Measurements from ENCODE around the gene GPC6. TPM values are rescaled to one million over a fixed set of nuclear protein-coding genes. Genes with fewer than 3 reads are reported as not detected.

The GPC6 gene
- total RNA-seq, 1 donor, result 77.8 TPM

DNA sequence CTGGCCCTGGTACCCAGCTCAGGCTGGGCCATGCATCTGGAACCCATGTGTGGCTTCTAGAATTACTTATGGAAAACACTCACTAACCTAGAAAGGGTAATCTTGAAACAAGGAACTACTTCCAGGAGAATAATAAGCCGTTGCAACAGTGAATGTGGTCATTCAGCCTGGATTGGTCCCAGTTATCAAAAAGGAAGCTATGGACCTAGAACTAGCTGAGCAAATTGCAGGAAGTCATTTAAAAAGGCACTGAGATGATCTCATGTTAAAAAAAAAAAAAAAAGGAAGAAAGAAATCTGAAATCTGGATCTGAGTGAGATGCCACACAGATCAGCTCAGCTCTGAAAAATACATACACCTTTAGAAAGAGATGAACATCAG is 1193.3 kb downstream of the GPC6 start:
- no peaks in the 10 kb centered on the region for H4K20me1 ChIP-seq (ENCODE audit: insufficient read depth, low read length)
- peaks cover 2% of the 10 kb centered on the region for H3K9me3 ChIP-seq (ENCODE audit: low read depth, low read length)
- peaks cover 11% of the 10 kb centered on the region for H3K4me1 ChIP-seq (ENCODE audit: insufficient read depth, low read length)
- no peak for TF ChIP-seq CTCF (IDR thresholded peaks at IDR 0.05; ENCODE audit: extremely low read depth, low read depth, low read length)
- H3K27ac ChIP-seq (ENCODE audit: low read depth, low read length), result no peak overlapping the region
- H3K27me3 ChIP-seq (ENCODE audit: insufficient read depth, low read length), result no peaks in the 10 kb centered on the region
- H3K79me2 ChIP-seq (ENCODE audit: insufficient read depth, low read length), result no peaks in the 10 kb centered on the region
- no peaks in the 10 kb centered on the region for H3K36me3 ChIP-seq (ENCODE audit: insufficient read depth, low read length)
- DNase-seq (ENCODE audit: insufficient read length, low spot score, missing footprints), result no peak
- H3K4me2 ChIP-seq (ENCODE audit: insufficient read depth, low read length), result no peak overlapping the region
- H3K4me3 ChIP-seq (ENCODE audit: insufficient read depth, low read length), result no peak overlapping the region
- no peak overlapping the region for H2AFZ ChIP-seq (ENCODE audit: low read length)

DNA sequence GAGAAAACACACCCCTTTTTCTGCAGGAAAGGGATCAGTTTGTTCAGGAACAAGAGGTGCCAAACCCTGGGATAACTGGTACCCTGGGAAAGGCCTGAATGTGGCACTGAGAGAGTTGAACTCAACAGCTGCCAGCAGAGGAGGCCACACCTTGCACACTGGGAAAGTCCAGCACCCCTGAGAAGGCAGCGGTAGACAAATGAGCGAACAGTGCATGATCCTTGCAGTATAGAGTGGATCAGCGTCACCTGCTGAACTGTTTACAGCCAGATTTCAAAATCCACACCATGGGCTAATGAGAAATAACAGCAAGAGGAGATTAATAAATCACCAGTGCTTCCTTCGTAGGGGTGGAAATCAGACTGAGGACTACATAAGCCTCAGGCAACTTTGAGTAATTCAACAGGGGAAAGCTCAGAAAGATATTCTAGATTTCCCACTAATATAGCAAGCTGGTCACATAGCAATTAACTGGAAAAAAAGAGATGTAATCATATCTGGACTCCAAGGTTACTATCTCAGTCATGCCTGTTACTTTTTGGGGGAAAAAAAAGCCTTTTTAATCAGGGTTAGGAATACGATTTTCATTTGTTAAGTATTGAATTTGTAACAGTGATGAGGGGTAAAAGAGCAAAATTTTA is 1200.8 kb downstream of the GPC6 start:
- no peaks in the 10 kb centered on the region for H3K79me2 ChIP-seq (ENCODE audit: insufficient read depth, low read length)
- no peak for DNase-seq (ENCODE audit: insufficient read length, low spot score, missing footprints)
- no peaks in the 10 kb centered on the region for H3K36me3 ChIP-seq (ENCODE audit: insufficient read depth, low read length)
- no peaks in the 10 kb centered on the region for H3K9me3 ChIP-seq (ENCODE audit: low read depth, low read length)
- H4K20me1 ChIP-seq (ENCODE audit: insufficient read depth, low read length), result no peaks in the 10 kb centered on the region
- H2AFZ ChIP-seq (ENCODE audit: low read length), result no peak overlapping the region
- no peak overlapping the region for H3K27ac ChIP-seq (ENCODE audit: low read depth, low read length)
- no peak overlapping the region for H3K4me2 ChIP-seq (ENCODE audit: insufficient read depth, low read length)
- no peak for TF ChIP-seq CTCF (IDR thresholded peaks at IDR 0.05; ENCODE audit: extremely low read depth, low read depth, low read length)
- H3K4me1 ChIP-seq (ENCODE audit: insufficient read depth, low read length), result no peaks in the 10 kb centered on the region
- H3K27me3 ChIP-seq (ENCODE audit: insufficient read depth, low read length), result no peaks in the 10 kb centered on the region
- H3K4me3 ChIP-seq (ENCODE audit: insufficient read depth, low read length), result no peak overlapping the region

- no peaks in the 10 kb centered on the region for H3K36me3 ChIP-seq (ENCODE audit: insufficient read depth, low read length)
- no peak overlapping the region for H2AFZ ChIP-seq (ENCODE audit: low read length)
- H3K27ac ChIP-seq (ENCODE audit: low read depth, low read length), result no peak overlapping the region
- no peak overlapping the region for H3K4me2 ChIP-seq (ENCODE audit: insufficient read depth, low read length)
- H3K4me1 ChIP-seq (ENCODE audit: insufficient read depth, low read length), result no peaks in the 10 kb centered on the region
- H4K20me1 ChIP-seq (ENCODE audit: insufficient read depth, low read length), result no peaks in the 10 kb centered on the region
- no peaks in the 10 kb centered on the region for H3K9me3 ChIP-seq (ENCODE audit: low read depth, low read length)
- peak; percentile 44 for TF ChIP-seq CTCF (IDR thresholded peaks at IDR 0.05; ENCODE audit: extremely low read depth, low read depth, low read length)
- no peak overlapping the region for H3K4me3 ChIP-seq (ENCODE audit: insufficient read depth, low read length)
- no peaks in the 10 kb centered on the region for H3K79me2 ChIP-seq (ENCODE audit: insufficient read depth, low read length)
- no peaks in the 10 kb centered on the region for H3K27me3 ChIP-seq (ENCODE audit: insufficient read depth, low read length)
- DNase-seq (ENCODE audit: insufficient read length, low spot score, missing footprints), result no peak
Measured at GRCh38 chr13:94431574-94431973, 1205.0 kb downstream of the GPC6 start.

DNA sequence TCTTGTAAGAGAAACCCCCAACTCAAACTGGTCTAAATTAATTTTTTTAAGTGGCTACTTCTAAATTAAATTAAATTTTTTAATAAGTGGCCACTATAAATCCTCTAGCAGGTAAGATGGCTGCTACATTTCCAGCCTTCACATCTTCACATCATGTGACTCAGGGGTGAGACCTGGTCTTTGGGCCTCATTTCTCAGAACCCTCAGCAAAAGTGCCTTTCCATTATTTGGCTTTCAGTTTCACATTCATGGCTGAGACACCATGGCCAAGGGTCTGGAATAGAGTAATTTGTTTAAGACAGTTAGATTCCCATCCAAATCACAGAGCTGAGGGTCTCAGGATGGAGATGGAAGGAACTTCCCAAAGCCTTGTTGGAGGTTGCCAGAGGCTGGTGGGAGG is 1205.4 kb downstream of the GPC6 start:
- Histone ChIP-seq H3K27me3 (ENCODE audit: insufficient read depth, low read length) (no peaks in the 10 kb centered on the region), H3K36me3 (ENCODE audit: insufficient read depth, low read length) (no peaks in the 10 kb centered on the region), H4K20me1 (ENCODE audit: insufficient read depth, low read length) (no peaks in the 10 kb centered on the region), H3K4me2 (ENCODE audit: insufficient read depth, low read length) (no peak overlapping the region), H3K27ac (ENCODE audit: low read depth, low read length) (no peak overlapping the region), H3K9me3 (ENCODE audit: low read depth, low read length) (no peaks in the 10 kb centered on the region), H2AFZ (ENCODE audit: low read length) (no peak overlapping the region), H3K79me2 (ENCODE audit: insufficient read depth, low read length) (no peaks in the 10 kb centered on the region), H3K4me3 (ENCODE audit: insufficient read depth, low read length) (no peak overlapping the region), H3K4me1 (ENCODE audit: insufficient read depth, low read length) (no peaks in the 10 kb centered on the region)
- no peak for DNase-seq (ENCODE audit: insufficient read length, low spot score, missing footprints)
- no peak for TF ChIP-seq CTCF (IDR thresholded peaks at IDR 0.05; ENCODE audit: extremely low read depth, low read depth, low read length)

Data from osteoblast (primary cell).